ENCODE data around the gene VPS45.

Gene VPS45

GRCh38 chr1:150146849-150147542, 79.4 kb downstream of the VPS45 start:
- no peak overlapping the region for H2AFZ ChIP-seq
- no peak overlapping the region for H3K4me2 ChIP-seq (ENCODE audit: low read length)
- no peak overlapping the region for H3K4me3 ChIP-seq (ENCODE audit: low read depth, low read length)
- no peak for TF ChIP-seq CTCF (IDR thresholded peaks at IDR 0.05)
- H3K9ac ChIP-seq = no peak overlapping the region
- H3K9me3 ChIP-seq (ENCODE audit: control insufficient read depth, low read length) = no peaks in the 10 kb centered on the region
- H3K36me3 ChIP-seq (ENCODE audit: control insufficient read depth, insufficient read depth, low read length) = no peaks in the 10 kb centered on the region
- no peaks in the 10 kb centered on the region for H3K4me1 ChIP-seq
- H3K27me3 ChIP-seq (ENCODE audit: control insufficient read depth, insufficient read depth, low read length) = no peaks in the 10 kb centered on the region
- H3K79me2 ChIP-seq = no peaks in the 10 kb centered on the region
- H3K27ac ChIP-seq = no peak overlapping the region

- H3K4me3 ChIP-seq (ENCODE audit: low read depth, low read length) = peak overlapping the region; percentile 62
Observed at GRCh38 chr1:150148837-150149270, 81.3 kb downstream of the VPS45 start.

GRCh38 chr1:150149271-150150132, 81.9 kb downstream of the VPS45 start, which contains the start of gene PLEKHO1:
Gene PLEKHO1 (plus strand): TSS chr1:150149916. CDS start chr1:150150258, 342 bp downstream.
- Histone ChIP-seq H3K4me3 (ENCODE audit: low read depth, low read length) (peak within 1 kb of the TSS; percentile 62), H3K9ac (no peak within 1 kb of the TSS), H3K27ac (peak within 1 kb of the TSS; percentile 44), H3K36me3 (ENCODE audit: control insufficient read depth, insufficient read depth, low read length) (no peaks in the 10 kb centered on the region), H3K4me1 (no peaks in the 10 kb centered on the region), H3K27me3 (ENCODE audit: control insufficient read depth, insufficient read depth, low read length) (no peaks in the 10 kb centered on the region), H3K9me3 (ENCODE audit: control insufficient read depth, low read length) (no peaks in the 10 kb centered on the region), H2AFZ (peak within 1 kb of the TSS; percentile 72), H3K79me2 (no peaks in the 10 kb centered on the region), H3K4me2 (ENCODE audit: low read length) (peak within 1 kb of the TSS; percentile 86)
- TF ChIP-seq CTCF (IDR thresholded peaks at IDR 0.05) = no peak

More at GRCh38 chr1:150148837-150149270, 81.3 kb downstream of the VPS45 start:
- no peak overlapping the region for H3K9ac ChIP-seq
- peak overlapping the region; percentile 69 for H2AFZ ChIP-seq
- H3K27ac ChIP-seq = peak overlapping the region; percentile 44
- no peaks in the 10 kb centered on the region for H3K9me3 ChIP-seq (ENCODE audit: control insufficient read depth, low read length)
- no peak for TF ChIP-seq CTCF (IDR thresholded peaks at IDR 0.05)
- peak overlapping the region; percentile 86 for H3K4me2 ChIP-seq (ENCODE audit: low read length)
- H3K4me1 ChIP-seq = no peaks in the 10 kb centered on the region
- H3K79me2 ChIP-seq = no peaks in the 10 kb centered on the region
- no peaks in the 10 kb centered on the region for H3K36me3 ChIP-seq (ENCODE audit: control insufficient read depth, insufficient read depth, low read length)
- H3K27me3 ChIP-seq (ENCODE audit: control insufficient read depth, insufficient read depth, low read length) = no peaks in the 10 kb centered on the region

- peak overlapping the region; percentile 72 for H2AFZ ChIP-seq
- no peaks in the 10 kb centered on the region for H3K9me3 ChIP-seq (ENCODE audit: control insufficient read depth, low read length)
- H3K36me3 ChIP-seq (ENCODE audit: control insufficient read depth, insufficient read depth, low read length) = no peaks in the 10 kb centered on the region
- H3K4me3 ChIP-seq (ENCODE audit: low read depth, low read length) = peak overlapping the region; percentile 46
- no peaks in the 10 kb centered on the region for H3K4me1 ChIP-seq
- TF ChIP-seq CTCF (IDR thresholded peaks at IDR 0.05) = no peak
- H3K27ac ChIP-seq = no peak overlapping the region
- H3K27me3 ChIP-seq (ENCODE audit: control insufficient read depth, insufficient read depth, low read length) = no peaks in the 10 kb centered on the region
- no peaks in the 10 kb centered on the region for H3K79me2 ChIP-seq
- H3K9ac ChIP-seq = no peak overlapping the region
- H3K4me2 ChIP-seq (ENCODE audit: low read length) = peak overlapping the region; percentile 86
Observed at GRCh38 chr1:150150133-150151021, 82.8 kb downstream of the VPS45 start.
